HepG2 (cell line): ENCODE measurements around the gene THAP5. TPM values are rescaled to one million over a fixed set of nuclear protein-coding genes. Genes with fewer than 3 reads are reported as not detected.

Experiments used
- ATAC-seq: fragments of 200-7000 bp; cut with Tn5 transposase; 3 replicates; pipeline ENCODE4 v1.9.1; 2020; ENCODE audit warnings: mild to moderate bottlenecking, moderate library complexity
- BruUV-seq: library from RNA; stranded (reverse); fragments of 400-500 nt; replicated peaks from 2 replicates; lab custom pipeline; 2021; lab: Mats Ljungman, UMichigan
- CTCF ChIA-PET: fragments of 300-600 bp; formaldehyde crosslinking; extraction: SDS; loops from one replicate; lab custom pipeline; 2021; ENCODE audit warnings: low total read pairs, inconsistent platforms, low intra/inter-chr PET ratio; lab: Yijun Ruan, JAX
- POLR2A ChIA-PET: fragments of 350-600 bp; sonication (Branson Sonifier 250); formaldehyde crosslinking; loops from one replicate; lab custom pipeline; 2020; ENCODE audit warnings: antibody characterized with exemption, inconsistent platforms; lab: Yijun Ruan, JAX
- DNase-seq: peaks from one replicate; pipeline ENCODE4 v3.0.0-alpha.2; 2015; ENCODE audit warnings: low spot score
- FAIRE-seq: peaks from 3 replicates; lab custom pipeline; 2011; peaks lifted over from hg19 to GRCh38; lab: Jason Lieb, UNC
- H2AFZ ChIP-seq: one replicate; pipeline ENCODE4 v1.6.1; 2011; ENCODE audit warnings: low read length, inconsistent platforms
- H3K27ac ChIP-seq: fragments of 300-600 bp; 3 replicates; pipeline ENCODE4 v1.8.0; 2011; ENCODE audit warnings: mixed run types, mild to moderate bottlenecking, mixed read lengths, low read length, inconsistent platforms; ENCODE audit not compliant: insufficient read depth; ENCODE audit errors: extremely low read length
- H3K27me3 ChIP-seq, 2 experiments: fragments of 200-600 bp in 1 of 2; 2 replicates in 1 of 2; 3 replicates in 1 of 2; pipeline versions ENCODE4 v1.6.0 to v1.8.0; 2011; ENCODE audit warnings: low read length in 2 of 2, mild to moderate bottlenecking in 2 of 2, moderate library complexity in 2 of 2, inconsistent platforms in 1 of 2; ENCODE audit not compliant: insufficient read depth in 2 of 2, control insufficient read depth in 1 of 2
- H3K36me3 ChIP-seq, 2 experiments: fragments of 200-600 bp in 1 of 2; replicated peaks in 1 of 2; 2 replicates in 1 of 2; 3 replicates in 1 of 2; pipeline versions ENCODE4 v1.5.1 to v1.8.0; 2011; ENCODE audit warnings: low read length in 2 of 2, inconsistent platforms in 1 of 2; ENCODE audit not compliant: insufficient read depth in 2 of 2, control insufficient read depth in 1 of 2
- H3K4me1 ChIP-seq: 2 replicates; pipeline ENCODE4 v1.5.1; 2012; ENCODE audit warnings: low read length, inconsistent platforms; ENCODE audit not compliant: insufficient read depth
- H3K4me2 ChIP-seq: 2 replicates; pipeline ENCODE4 v1.6.0; 2011; ENCODE audit warnings: low read depth, low read length, inconsistent platforms
- H3K4me3 ChIP-seq, 3 experiments: fragments of 200-600 bp in 1 of 3; sonication (generic), shearing (Covaris generic) in 1 of 3; replicated peaks in 1 of 3; 2 replicates each; pipeline ENCODE4 v1.5.1; 2011 to 2016; ENCODE audit warnings: low read length in 3 of 3, inconsistent platforms in 2 of 3, low read depth in 2 of 3, mild to moderate bottlenecking in 2 of 3, control low read depth in 1 of 3, mixed read lengths in 1 of 3; ENCODE audit not compliant: insufficient read depth in 1 of 3
- H3K79me2 ChIP-seq: one replicate; pipeline ENCODE4 v1.6.1; 2011; ENCODE audit warnings: low read length, inconsistent platforms; ENCODE audit not compliant: insufficient read depth
- H3K9ac ChIP-seq: 2 replicates; pipeline ENCODE4 v1.6.0; 2011; ENCODE audit warnings: mild to moderate bottlenecking, low read depth, low read length, inconsistent platforms; ENCODE audit not compliant: insufficient read depth
- H3K9me3 ChIP-seq: 2 replicates; pipeline ENCODE4 v1.5.1; 2012; ENCODE audit warnings: mild to moderate bottlenecking, low read length
- H4K20me1 ChIP-seq: 2 replicates; pipeline ENCODE4 v1.6.0; 2011; ENCODE audit warnings: inconsistent platforms, mild to moderate bottlenecking, low read length, moderate library complexity; ENCODE audit not compliant: insufficient read depth
- DRAP1 ChIP-seq: IDR thresholded peaks from 2 replicates; pipeline ENCODE4 v1.6.1; 2016; ENCODE audit warnings: missing genetic modification reagents, missing compliant biosample characterization
- ELF3 ChIP-seq: IDR thresholded peaks from 2 replicates; pipeline ENCODE4 v1.6.1; 2016; ENCODE audit warnings: missing genetic modification reagents, missing compliant biosample characterization
- HOXA7 ChIP-seq: sonication (generic); formaldehyde crosslinking; IDR thresholded peaks from 2 replicates; pipeline ENCODE4 v1.8.1; 2022; ENCODE audit warnings: mild to moderate bottlenecking, missing genetic modification reagents, moderate library complexity
- NCOR1 ChIP-seq: fragments of 200-600 bp; sonication (generic); IDR thresholded peaks from 2 replicates; pipeline ENCODE4 v1.7.0; 2017; ENCODE audit warnings: antibody characterized with exemption, low read length, borderline replicate concordance
- NFYB ChIP-seq: sonication (generic); formaldehyde crosslinking; IDR thresholded peaks from 2 replicates; pipeline ENCODE4 v1.4.0; 2020; ENCODE audit warnings: missing genetic modification reagents
- RBM22 ChIP-seq: fragments of 200-400 bp; formaldehyde crosslinking; optimal IDR thresholded peaks from 2 replicates; pipeline ENCODE3; 2017; ENCODE audit warnings: mild to moderate bottlenecking, low read length, moderate library complexity
- TRIM24 ChIP-seq: sonication (generic); formaldehyde crosslinking; IDR thresholded peaks from 2 replicates; pipeline ENCODE4 v1.8.0; 2022; ENCODE audit warnings: mild to moderate bottlenecking, missing genetic modification reagents
- ZBTB7B ChIP-seq: sonication (generic); formaldehyde crosslinking; IDR thresholded peaks from 2 replicates; pipeline ENCODE4 v1.4.0; 2020; ENCODE audit warnings: missing genetic modification reagents
- ZNF234 ChIP-seq: sonication (generic); formaldehyde crosslinking; conservative IDR thresholded peaks from 2 replicates; pipeline ENCODE4 v1.5.1; 2020; ENCODE audit warnings: mild to moderate bottlenecking, missing genetic modification reagents
- ZNF367 ChIP-seq: sonication (generic); formaldehyde crosslinking; IDR thresholded peaks from 2 replicates; pipeline ENCODE4 v1.4.0; 2020; ENCODE audit warnings: missing genetic modification reagents, borderline replicate concordance
- WGBS: methylation state at CpG from one replicate; pipeline ENCODE4 v1.1.6; 2017; ENCODE audit warnings: low lambda C conversion rate; 5-methylcytosine and 5-hydroxymethylcytosine counted together
- in situ Hi-C: cut with HindIII; loops from 2 replicates; pipeline ENCODE4 v1.10.0; 2017; ENCODE audit warnings: low pct_unique_long_range_greater_than_20kb; ENCODE audit not compliant: extremely low pct_ligation_motif_present
- intact Hi-C: fragments of 100-400 bp; cut with micrococcal nuclease; formaldehyde crosslinking; loops from one replicate; pipeline ENCODE4 v1.10.0; 2022; ENCODE audit not compliant: unreplicated experiment
- polyA plus RNA-seq, 8 experiments: library from polyadenylated mRNA; depleted of rRNA in 3 of 8; stranded (reverse) in 7 of 8; unstranded in 1 of 8; fragments of >200 nt; fragmentation: Illumina TruSeq in 4 of 8; extraction: Trizol in 4 of 8; gene quantifications; 2 replicates each; pipeline versions ENCODE4 v1.2.1 to v1.2.3, GENCODE V29; 2011 to 2016; ENCODE audit warnings: low read depth in 4 of 8, missing spikeins in 1 of 8, mixed read lengths in 1 of 8; ENCODE audit not compliant: insufficient read depth in 1 of 8
- total RNA-seq, 5 experiments: library from RNA; depleted of rRNA; stranded (reverse); fragments of >200 nt; fragmentation: Illumina TruSeq; extraction: Trizol; gene quantifications; 2 replicates each; pipeline ENCODE4 v1.2.3, GENCODE V29; 2016; ENCODE audit warnings: low read depth in 1 of 5
- TF ChIP-seq, protein P1 (sequence below): sonication (generic); formaldehyde crosslinking; IDR thresholded peaks from 2 replicates; pipeline ENCODE4 v1.4.0; 2020; ENCODE audit warnings: missing genetic modification reagents, borderline replicate concordance
- TF ChIP-seq, protein P2 (sequence below): sonication (generic); formaldehyde crosslinking; IDR thresholded peaks from 2 replicates; pipeline ENCODE4 v1.5.1; 2020; ENCODE audit warnings: missing genetic modification reagents, mild to moderate bottlenecking, borderline replicate concordance
- TF ChIP-seq, protein P3 (sequence below): sonication (generic); formaldehyde crosslinking; IDR thresholded peaks from 2 replicates; pipeline ENCODE4 v1.5.1; 2020; ENCODE audit warnings: missing genetic modification reagents, mild to moderate bottlenecking, borderline replicate concordance
- TF ChIP-seq, protein P4 (sequence below): sonication (generic); formaldehyde crosslinking; IDR thresholded peaks from 2 replicates; pipeline ENCODE4 v1.8.0; 2022; ENCODE audit warnings: mild to moderate bottlenecking, missing genetic modification reagents; ENCODE audit not compliant: insufficient replicate concordance

Gene THAP5
- total and polyA plus RNA-seq, 2 of the 13 experiments (the other 11 are each of a cell fraction or from before 2014, with no cell fraction given), result 3.6 to 11.8 TPM

GRCh38 chr7:108609643-108610042, 40.1 kb upstream of the THAP5 start:
- in situ Hi-C loops, result loop anchor here (25.0 kb wide), 1 partner anchor 1478 kb away; no protein-coding TSS in a partner anchor
- Histone ChIP-seq H3K36me3 (no peaks in the 10 kb centered on the region), H3K9ac (no peak overlapping the region), H3K79me2 (no peaks in the 10 kb centered on the region), H3K27me3 (no peaks in the 10 kb centered on the region), H3K4me1 (peaks cover 21% of the 10 kb centered on the region), H3K27ac (no peak overlapping the region), H3K4me2 (no peak overlapping the region), H3K4me3 (no peak overlapping the region), H3K9me3 (no peaks in the 10 kb centered on the region), H2AFZ (no peak overlapping the region), H4K20me1 (no peaks in the 10 kb centered on the region)
- ChIA-PET CTCF (no interaction called here), POLR2A (no interaction called here)
- FAIRE-seq, result no peak
- WGBS, result 3% methylated on average over 2 of the region's 2 CpGs
- BruUV-seq, result no TSS peak
- intact Hi-C loops, result loop anchor here (5.0 kb wide), 1 partner anchor 198 kb away; no protein-coding TSS in a partner anchor
- DNase-seq, result no peak
- ATAC-seq, result no peak
- no peak for TF ChIP-seq ELF3
- TF ChIP-seq, protein P1, sequence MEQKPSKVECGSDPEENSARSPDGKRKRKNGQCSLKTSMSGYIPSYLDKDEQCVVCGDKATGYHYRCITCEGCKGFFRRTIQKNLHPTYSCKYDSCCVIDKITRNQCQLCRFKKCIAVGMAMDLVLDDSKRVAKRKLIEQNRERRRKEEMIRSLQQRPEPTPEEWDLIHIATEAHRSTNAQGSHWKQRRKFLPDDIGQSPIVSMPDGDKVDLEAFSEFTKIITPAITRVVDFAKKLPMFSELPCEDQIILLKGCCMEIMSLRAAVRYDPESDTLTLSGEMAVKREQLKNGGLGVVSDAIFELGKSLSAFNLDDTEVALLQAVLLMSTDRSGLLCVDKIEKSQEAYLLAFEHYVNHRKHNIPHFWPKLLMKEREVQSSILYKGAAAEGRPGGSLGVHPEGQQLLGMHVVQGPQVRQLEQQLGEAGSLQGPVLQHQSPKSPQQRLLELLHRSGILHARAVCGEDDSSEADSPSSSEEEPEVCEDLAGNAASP, result no peak
- TF ChIP-seq ZBTB7B, result no peak
- TF ChIP-seq ZNF234, result no peak
- TF ChIP-seq ZNF367 (CRISPR knock-in tag), result no peak
- no peak for TF ChIP-seq HOXA7 (CRISPR knock-in tag)
- TF ChIP-seq, protein P2, sequence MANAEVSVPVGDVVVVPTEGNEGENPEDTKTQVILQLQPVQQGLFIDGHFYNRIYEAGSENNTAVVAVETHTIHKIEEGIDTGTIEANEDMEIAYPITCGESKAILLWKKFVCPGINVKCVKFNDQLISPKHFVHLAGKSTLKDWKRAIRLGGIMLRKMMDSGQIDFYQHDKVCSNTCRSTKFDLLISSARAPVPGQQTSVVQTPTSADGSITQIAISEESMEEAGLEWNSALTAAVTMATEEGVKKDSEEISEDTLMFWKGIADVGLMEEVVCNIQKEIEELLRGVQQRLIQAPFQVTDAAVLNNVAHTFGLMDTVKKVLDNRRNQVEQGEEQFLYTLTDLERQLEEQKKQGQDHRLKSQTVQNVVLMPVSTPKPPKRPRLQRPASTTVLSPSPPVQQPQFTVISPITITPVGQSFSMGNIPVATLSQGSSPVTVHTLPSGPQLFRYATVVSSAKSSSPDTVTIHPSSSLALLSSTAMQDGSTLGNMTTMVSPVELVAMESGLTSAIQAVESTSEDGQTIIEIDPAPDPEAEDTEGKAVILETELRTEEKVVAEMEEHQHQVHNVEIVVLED, result no peak
- TF ChIP-seq DRAP1 (CRISPR knock-in tag), result no peak
- TF ChIP-seq TRIM24 (CRISPR knock-in tag), result no peak
- TF ChIP-seq RBM22, result no peak
- TF ChIP-seq NCOR1, result no peak
- TF ChIP-seq, protein P3, sequence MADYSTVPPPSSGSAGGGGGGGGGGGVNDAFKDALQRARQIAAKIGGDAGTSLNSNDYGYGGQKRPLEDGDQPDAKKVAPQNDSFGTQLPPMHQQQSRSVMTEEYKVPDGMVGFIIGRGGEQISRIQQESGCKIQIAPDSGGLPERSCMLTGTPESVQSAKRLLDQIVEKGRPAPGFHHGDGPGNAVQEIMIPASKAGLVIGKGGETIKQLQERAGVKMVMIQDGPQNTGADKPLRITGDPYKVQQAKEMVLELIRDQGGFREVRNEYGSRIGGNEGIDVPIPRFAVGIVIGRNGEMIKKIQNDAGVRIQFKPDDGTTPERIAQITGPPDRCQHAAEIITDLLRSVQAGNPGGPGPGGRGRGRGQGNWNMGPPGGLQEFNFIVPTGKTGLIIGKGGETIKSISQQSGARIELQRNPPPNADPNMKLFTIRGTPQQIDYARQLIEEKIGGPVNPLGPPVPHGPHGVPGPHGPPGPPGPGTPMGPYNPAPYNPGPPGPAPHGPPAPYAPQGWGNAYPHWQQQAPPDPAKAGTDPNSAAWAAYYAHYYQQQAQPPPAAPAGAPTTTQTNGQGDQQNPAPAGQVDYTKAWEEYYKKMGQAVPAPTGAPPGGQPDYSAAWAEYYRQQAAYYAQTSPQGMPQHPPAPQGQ (CRISPR knock-in tag), result no peak
- TF ChIP-seq, protein P4, sequence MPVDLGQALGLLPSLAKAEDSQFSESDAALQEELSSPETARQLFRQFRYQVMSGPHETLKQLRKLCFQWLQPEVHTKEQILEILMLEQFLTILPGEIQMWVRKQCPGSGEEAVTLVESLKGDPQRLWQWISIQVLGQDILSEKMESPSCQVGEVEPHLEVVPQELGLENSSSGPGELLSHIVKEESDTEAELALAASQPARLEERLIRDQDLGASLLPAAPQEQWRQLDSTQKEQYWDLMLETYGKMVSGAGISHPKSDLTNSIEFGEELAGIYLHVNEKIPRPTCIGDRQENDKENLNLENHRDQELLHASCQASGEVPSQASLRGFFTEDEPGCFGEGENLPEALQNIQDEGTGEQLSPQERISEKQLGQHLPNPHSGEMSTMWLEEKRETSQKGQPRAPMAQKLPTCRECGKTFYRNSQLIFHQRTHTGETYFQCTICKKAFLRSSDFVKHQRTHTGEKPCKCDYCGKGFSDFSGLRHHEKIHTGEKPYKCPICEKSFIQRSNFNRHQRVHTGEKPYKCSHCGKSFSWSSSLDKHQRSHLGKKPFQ (CRISPR knock-in tag), result no peak
- no peak for TF ChIP-seq NFYB (CRISPR knock-in tag)
